ENCODE measurements around the gene APOE. TPM values are rescaled to one million over a fixed set of nuclear protein-coding genes. Genes with fewer than 3 reads are reported as not detected.

Gene APOE
- total and polyA plus RNA-seq, 9 of the 15 experiments (the other 6 are each of a cell fraction or from before 2014, with no cell fraction given), result 0.14 to 180 (median 58.1) TPM; not detected in 1

- TF ChIP-seq, protein P1, sequence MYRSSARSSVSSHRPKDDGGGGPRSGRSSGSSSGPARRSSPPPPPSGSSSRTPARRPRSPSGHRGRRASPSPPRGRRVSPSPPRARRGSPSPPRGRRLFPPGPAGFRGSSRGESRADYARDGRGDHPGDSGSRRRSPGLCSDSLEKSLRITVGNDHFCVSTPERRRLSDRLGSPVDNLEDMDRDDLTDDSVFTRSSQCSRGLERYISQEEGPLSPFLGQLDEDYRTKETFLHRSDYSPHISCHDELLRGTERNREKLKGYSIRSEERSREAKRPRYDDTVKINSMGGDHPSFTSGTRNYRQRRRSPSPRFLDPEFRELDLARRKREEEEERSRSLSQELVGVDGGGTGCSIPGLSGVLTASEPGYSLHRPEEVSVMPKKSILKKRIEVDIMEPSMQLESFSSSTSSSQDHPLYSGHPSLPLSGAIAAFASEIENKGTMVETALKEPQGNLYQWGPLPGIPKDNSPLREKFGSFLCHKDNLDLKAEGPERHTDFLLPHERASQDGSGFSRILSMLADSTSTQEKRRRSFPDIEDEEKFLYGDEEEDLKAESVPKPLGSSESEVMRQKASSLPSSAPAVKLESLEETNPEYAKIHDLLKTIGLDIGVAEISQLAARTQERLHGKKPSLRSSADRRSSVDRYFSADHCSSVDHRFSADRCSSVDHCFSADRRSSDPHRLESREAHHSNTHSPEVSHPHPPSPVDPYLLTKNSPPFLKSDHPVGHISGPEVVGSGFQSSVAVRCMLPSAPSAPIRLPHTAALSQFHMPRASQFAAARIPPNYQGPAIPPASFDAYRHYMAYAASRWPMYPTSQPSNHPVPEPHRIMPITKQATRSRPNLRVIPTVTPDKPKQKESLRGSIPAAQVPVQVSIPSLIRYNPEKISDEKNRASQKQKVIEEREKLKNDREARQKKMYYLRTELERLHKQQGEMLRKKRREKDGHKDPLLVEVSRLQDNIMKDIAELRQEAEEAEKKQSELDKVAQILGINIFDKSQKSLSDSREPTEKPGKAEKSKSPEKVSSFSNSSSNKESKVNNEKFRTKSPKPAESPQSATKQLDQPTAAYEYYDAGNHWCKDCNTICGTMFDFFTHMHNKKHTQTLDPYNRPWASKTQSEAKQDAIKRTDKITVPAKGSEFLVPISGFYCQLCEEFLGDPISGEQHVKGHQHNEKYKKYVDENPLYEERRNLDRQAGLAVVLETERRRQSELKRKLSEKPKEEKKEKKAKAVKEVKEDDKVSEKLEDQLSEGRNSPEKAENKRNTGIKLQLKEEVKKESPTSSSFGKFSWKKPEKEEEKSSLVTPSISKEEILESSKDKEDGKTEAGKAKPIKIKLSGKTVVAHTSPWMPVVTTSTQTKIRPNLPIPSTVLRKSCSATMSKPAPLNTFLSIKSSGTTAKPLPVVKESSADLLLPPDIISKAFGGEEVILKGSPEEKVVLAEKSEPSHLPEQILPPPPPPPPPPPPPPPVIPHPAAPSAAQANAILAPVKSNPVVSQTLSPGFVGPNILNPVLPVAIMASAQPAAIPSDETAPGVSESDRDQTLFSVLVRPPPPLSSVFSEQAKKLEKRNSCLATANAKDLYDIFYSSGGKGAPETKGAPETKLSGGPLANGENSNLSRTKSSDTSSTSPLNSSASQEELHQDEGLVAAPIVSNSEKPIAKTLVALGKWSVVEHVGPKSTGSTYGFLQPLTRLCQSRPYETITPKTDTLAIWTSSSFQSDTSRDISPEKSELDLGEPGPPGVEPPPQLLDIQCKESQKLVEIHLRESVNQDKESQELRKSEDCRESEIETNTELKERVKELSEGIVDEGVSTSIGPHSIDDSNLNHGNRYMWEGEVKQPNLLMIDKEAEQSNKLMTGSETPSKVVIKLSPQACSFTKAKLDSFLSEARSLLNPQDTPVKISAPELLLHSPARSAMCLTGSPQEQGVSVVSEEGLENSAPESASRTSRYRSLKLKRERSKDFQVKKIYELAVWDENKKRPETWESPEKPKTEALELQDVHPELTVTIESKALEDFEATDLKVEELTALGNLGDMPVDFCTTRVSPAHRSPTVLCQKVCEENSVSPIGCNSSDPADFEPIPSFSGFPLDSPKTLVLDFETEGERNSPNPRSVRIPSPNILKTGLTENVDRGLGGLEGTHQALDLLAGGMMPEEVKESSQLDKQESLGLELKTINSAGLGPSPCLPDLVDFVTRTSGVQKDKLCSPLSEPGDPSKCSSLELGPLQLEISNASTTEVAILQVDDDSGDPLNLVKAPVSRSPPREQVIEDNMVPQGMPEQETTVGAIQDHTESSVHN (IDR thresholded peaks at IDR 0.05; ENCODE audit: borderline replicate concordance in 1 of 2, low read depth in 1 of 2), result no peak
- TF ChIP-seq RHOXF2B (CRISPR knock-in tag; conservative IDR thresholded peaks at IDR 0.05) (no peak), JUNB (CRISPR knock-in tag; conservative IDR thresholded peaks at IDR 0.05) (no peak), LEF1 (IDR thresholded peaks at IDR 0.05) (peak; percentile 10; the same call in 1 of the 2 replicates), HBP1 (CRISPR knock-in tag; IDR thresholded peaks at IDR 0.05) (peak; percentile 100), CXXC5 (CRISPR knock-in tag; IDR thresholded peaks at IDR 0.05) (peak; percentile 83), ZBTB8A (IDR thresholded peaks at IDR 0.05; ENCODE audit: partially characterized antibody) (no peak), PTBP1 (IDR thresholded peaks at IDR 0.05; ENCODE audit: low read depth, low read length) (no peak), ZNF253 (CRISPR knock-in tag; conservative IDR thresholded peaks at IDR 0.05) (no peak), PCBP1 (IDR thresholded peaks at IDR 0.05; ENCODE audit: low read depth, low read length, poor library complexity, severe bottlenecking) (no peak), ZNF699 (CRISPR knock-in tag; IDR thresholded peaks at IDR 0.05; ENCODE audit: insufficient replicate concordance) (no peak), ZNF79 (CRISPR knock-in tag; IDR thresholded peaks at IDR 0.05; ENCODE audit: low read depth) (no peak), TAF1 (IDR thresholded peaks at IDR 0.05; ENCODE audit: control insufficient read depth, extremely low read depth, insufficient read depth, low read length, severe bottlenecking) (peak; percentile 82), TSC22D4 (tag; IDR thresholded peaks at IDR 0.05) (no peak)
- TF ChIP-seq, protein P2, sequence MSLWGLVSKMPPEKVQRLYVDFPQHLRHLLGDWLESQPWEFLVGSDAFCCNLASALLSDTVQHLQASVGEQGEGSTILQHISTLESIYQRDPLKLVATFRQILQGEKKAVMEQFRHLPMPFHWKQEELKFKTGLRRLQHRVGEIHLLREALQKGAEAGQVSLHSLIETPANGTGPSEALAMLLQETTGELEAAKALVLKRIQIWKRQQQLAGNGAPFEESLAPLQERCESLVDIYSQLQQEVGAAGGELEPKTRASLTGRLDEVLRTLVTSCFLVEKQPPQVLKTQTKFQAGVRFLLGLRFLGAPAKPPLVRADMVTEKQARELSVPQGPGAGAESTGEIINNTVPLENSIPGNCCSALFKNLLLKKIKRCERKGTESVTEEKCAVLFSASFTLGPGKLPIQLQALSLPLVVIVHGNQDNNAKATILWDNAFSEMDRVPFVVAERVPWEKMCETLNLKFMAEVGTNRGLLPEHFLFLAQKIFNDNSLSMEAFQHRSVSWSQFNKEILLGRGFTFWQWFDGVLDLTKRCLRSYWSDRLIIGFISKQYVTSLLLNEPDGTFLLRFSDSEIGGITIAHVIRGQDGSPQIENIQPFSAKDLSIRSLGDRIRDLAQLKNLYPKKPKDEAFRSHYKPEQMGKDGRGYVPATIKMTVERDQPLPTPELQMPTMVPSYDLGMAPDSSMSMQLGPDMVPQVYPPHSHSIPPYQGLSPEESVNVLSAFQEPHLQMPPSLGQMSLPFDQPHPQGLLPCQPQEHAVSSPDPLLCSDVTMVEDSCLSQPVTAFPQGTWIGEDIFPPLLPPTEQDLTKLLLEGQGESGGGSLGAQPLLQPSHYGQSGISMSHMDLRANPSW (CRISPR knock-in tag; IDR thresholded peaks at IDR 0.05), result 0 out of 2 replicates have a peak, but pooled peaks have one; percentile 46
Measured at GRCh38 chr19:44890366-44891015, 15.1 kb upstream of the APOE start (continued).
